GM04504 (cell line): Measurements from ENCODE around the gene ACOXL.

Source experiments
- DNase-seq: peaks from one replicate; pipeline ENCODE4 v3.0.0-alpha.2; 2012; ENCODE audit warnings: low read depth

The ACOXL gene

DNA sequence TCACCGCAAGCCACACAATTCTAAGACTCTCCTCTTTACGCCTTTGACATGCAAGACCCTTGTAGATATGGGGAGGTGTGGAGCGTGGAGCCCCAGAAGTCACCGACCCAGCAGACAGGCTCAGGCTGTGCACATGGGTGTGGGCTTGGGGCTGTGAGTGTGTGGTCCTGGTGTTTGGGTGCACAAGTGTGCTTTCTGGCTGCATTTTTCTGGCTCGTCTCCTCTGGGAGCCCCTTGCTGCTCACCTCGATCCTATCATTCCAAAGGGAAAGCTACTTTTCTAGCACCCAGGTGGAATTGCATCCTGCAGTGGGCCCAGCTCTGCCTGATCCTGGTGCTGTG, 143.0 kb downstream of the ACOXL start:
- no peak for DNase-seq

DNA sequence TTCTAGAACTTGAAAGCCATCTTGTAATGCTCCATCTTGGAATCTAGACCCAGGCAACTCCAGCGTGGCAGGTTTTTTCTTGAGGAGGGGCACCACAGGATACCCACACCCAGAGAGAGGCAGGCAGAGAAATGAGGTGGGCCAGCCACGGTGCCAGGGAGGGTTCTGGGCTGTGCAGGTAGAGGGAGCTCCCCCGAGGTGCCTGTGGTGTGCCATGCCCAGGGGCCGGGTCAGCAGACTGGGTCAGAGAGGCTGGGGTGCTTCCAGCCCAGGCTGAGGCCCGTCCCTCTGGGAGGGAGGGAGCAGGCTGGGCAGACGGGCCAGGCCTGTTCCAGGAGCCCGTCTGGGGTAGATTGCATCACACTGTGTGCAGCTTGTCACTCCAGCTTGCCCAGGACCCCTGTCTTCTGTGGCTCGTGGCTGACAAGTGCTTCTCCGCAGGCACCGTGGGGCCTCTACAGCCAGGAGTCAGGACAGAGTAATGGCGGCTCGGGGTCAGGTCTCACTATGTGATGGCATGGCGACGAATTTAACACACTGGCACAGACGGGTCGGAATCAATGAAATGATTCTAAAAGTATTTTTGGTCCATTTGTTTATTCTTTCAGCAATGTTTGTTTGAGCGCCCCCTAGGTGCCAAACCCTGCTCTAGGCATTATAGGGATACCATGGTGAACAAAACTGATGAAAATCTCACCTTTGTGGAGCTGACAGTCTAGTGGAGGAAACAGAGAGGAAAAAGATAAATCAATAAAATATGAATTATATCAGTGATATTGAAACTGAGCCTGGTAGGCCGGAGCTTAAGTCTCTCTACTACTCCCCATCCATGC, 144.0 kb downstream of the ACOXL start:
- DNase-seq, result no peak

DNA sequence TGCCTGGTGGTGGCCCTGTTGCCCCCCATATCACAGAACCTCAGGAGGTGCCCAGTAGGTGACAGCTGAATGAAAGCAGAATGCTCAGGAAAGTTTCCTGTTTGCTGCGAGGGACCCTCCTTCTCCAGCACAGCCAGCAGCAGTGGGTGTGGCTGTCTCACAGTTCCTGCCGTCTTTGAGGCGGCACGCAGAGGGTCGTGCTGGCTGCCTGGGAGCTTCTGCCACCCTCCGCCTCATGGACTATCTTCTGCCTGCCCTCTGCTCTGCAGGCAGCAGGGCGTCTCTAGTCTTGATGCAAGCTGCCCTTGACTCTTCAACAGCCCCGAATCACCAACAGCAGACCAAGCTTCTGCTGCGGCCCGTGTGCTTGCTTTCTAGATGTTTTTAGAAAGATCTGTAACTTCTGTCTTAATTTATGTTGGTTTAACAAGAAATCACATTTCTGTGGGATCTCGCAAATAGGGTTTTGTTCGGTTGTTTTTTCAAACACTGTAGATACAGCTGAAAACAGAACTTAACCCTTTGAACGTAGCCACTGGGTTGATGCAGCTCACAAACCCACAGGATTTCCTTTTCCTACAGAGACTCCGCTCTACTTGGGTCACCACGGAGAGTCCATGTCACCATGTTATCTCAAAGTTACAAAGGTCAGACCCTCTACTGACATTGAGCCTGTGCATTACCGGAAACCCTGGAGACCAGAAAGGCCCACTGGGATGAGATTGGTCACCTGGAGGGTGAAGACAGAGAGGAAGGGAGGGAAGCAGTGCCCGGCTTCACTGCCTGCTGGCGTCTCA, 144.9 kb downstream of the ACOXL start:
- no peak for DNase-seq

DNA sequence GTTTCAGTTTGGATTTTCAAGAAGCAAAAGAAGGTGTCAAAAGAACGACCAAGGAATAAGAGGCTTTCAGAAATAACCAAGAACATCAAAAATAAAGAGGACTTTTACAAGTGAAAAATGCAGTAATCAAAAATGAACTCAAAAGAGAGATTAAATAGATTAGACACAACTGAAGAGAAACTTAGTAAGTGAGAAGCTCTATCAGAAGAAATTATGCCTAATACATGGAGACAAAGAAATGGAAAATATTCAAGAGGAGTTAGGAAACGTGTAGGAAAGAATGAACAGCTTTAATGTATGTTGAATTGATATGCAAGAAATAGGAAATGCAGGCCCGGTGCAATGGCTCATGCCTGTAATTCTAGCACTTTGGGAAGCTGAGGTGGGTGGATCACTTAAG, 145.8 kb downstream of the ACOXL start:
- no peak for DNase-seq

DNA sequence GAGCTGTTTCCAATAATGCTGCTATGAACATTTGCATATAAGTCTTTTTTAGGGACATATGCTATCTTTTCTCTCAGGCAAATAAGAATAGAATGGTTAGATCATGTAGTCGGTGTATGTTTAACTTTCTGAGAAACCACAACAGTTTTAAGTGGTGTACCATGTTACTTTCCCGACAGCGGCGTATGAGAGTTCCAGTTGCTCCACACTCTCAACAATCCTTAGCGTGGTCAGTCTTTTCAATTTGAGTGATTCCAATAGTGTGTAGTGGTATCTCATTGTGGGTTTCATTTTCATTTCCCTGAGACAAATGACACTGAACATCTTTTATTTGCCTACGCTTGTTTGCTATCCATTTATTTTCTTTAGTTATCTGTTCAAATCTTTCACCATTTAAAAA, 149.5 kb downstream of the ACOXL start:
- no peak for DNase-seq

DNA sequence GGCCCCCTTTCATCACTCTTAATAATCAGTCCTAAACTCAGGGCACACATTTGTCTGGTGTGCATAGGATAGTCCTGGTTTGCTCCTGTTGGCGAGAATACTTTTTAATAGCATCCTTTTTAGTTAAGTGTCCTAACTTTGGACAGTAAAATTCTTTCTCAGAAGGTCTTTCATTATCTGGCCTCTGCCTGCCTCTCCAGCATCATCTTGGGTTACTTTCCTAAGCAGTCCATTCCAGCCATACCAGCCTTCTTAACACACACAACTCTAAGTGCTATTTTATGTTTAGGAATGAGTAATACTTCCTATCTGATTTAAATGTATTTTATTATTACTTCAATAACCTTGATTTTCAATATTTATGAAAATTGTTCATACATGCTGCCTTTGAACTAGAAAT, 151.0 kb downstream of the ACOXL start:
- DNase-seq, result no peak

DNA sequence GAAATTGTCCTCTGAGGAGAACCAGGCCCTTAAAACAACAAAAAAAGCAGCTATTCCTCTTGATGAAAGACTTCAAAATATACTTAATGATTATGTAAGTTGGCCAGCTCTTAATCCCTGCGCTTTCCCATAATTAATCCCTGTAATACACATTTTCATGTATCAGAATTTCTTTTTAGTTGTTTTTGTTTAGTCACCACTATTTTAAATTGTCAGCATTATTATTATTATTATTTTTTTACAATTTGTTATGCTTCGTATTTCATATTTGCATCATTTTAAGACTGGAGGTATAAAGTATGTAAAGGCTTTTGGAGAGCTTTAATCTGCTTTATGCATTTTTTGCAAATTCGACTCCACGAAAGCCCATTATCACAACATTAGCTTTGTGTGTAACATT, 152.9 kb downstream of the ACOXL start:
- DNase-seq, result no peak

DNA sequence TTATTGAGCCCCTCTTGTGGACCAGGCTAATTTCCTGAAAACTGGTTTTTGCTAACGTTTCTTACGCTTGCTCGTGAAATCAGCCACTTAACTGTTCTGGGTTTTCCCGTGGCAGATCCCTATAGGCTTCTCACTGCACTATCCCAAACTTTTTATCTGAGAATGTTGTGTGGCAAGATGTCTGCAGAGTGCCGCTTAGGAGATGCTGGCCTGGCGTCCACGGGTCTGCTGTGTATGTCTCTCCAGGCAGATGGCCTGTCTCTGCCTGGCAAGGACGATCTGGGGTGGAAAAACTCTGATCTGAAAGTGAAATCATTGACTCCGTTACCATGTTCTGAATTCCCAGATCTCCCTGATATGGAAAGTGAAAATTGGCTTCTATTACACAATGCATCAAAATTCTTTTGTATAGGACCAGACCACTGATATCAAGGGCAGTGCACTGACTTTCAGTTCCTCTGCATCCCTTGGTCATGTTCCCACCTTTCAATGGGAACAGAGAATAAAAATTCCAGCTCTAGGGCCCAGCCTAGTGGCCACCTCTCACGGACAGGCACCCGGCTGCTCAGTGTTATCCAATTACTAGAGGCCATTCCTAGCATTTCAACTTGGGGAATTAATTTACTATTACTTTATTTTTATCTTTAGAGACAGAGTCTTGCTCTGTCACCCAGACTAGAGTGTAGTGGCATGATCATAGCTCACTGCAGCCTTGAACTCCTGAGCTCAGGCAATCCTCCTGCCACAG, 154.6 kb downstream of the ACOXL start:
- no peak for DNase-seq

DNA sequence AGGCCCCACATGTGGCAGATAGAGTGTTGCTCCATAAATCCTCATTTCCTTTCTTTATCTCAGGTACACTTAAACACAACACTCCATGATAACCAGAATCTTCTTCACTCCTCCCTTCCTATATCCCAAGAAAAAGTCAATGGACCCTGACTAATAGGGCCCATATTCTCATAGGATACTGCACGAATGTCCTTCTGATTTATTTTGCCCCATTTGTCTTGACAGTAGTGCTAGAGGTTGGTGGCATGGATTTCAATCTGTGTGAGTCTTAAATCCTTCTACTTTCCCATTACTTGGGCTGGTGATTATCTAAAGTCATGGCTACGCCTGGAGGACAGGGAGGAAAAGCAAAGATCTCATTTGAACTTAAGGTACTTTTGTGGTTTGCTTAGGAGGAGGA, 156.0 kb downstream of the ACOXL start:
- DNase-seq, result no peak

DNA sequence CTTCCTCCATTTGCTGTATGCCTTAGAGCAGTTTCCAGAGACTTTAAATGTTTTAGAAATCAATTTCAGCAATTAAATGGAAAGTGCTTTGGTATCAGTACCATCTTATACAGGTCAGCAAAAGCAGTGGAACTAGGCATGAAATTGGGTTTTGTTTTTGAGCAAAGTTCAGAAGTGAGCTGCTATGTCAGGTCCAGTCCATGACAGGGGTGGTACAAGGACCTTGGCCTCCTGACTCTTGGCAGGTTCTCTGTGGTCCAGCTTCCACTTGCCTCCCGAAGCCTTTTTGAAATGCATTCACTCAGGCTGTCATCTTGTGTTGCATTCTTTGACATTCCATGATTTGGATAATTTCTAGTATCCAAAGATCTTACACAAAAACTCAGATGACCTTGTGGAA, 159.3 kb downstream of the ACOXL start:
- DNase-seq, result no peak

DNA sequence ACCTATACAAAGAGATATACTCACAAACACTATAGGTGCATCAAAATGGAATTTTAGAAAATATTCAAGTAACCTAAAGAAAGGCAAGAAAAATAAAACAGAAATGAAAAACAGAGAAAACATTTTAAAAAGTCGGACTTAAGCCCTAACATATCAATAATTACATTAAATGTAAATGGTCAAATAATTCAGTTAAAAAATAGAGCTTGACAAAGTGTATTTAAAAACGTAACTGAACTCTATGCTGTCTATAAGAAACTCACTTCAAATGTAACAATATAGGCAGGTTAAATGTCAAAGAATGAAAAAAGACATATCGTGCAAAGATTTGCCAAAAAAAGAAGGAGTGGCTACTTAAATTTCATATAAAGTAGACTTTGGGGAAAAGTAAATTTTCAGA, 163.9 kb downstream of the ACOXL start:
- no peak for DNase-seq

DNA sequence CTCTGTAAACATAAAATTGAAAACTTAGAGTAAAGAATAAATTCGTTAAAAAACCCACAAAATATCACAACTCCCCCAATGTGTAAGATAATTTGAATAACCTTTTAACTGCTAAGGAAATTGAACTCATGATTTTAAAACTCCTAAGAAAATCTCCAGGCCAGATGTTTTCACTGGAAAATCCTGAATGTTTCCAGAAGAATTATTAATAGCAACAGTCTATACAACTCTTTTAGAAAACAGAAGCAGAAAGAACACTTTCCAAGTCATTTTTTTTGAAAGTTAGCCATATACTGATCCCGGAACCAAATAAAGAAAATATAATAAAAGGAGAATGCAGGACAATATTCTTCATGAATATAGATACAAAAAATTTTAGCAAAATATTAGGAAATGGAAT, 165.6 kb downstream of the ACOXL start:
- no peak for DNase-seq

DNA sequence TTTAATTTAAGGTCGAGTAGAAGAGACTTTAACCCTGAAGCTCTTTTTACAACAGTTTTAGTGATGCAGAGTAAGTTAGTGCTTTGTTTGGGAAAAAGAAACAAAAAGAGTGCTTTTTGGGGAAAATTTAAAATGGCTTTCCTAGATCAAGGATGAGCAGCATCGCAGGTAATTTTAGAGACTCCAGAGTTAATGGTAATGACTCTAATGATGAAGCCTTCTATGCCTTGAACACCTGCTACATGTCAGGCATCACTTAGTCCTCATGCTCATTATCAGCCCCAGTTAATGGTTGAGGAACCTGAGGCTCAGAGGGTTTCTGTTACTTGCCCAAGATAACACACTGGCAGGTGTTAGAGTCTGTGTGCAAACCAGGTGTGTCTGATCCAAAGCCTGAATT, 167.8 kb downstream of the ACOXL start:
- DNase-seq, result no peak

DNA sequence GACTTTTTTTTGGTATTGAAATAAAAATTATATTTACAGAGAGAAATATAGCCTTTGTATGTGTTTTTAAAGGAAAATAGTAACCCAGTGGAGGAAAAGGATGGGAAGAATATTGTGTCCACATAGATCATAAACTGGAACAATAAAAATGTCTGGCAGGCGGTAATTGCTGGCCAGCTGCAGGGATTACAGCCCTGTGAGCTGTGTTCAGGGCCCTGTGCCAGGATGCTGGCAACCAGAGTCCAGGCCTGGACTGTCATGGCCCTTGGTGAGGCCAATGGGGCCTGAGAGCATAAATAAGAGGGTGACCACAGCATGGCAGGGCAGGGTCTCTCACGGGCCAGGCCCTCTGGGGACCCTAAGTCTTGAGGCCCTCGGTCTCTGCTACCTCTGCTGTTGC, 171.2 kb downstream of the ACOXL start:
- DNase-seq, result peak; percentile 5

DNA sequence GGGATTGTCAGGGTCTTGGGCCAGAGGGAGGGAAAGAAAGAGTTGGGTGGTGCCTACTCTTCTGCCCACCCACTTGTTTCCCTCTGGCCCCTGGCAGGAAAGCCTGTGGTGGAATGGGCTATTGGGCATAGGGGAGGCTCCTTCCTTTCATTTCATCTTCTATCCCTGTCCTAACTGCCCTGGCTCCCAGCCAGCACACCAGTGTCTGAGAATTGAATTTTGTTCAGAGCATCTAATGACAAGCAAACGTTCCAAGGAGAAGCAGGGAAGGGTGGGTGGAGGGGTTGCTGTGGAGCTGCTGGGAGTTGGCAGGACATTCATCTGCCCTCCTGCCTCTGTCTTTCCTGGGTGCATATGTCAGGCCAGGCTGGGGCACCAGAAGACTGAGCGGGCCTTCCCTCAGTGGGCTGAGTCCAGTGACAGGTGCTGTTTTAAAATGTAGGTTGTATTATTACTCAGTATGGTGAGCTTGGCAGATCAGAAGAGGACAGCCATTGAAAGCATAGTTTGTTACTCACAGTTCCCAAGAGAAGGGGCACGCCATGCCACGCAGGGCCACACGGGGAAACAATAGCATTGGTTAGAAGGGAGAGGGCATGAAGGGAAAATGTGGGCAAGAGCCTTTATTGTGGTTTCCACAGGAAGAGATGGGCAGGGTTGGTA, 171.9 kb downstream of the ACOXL start:
- DNase-seq, result no peak

DNA sequence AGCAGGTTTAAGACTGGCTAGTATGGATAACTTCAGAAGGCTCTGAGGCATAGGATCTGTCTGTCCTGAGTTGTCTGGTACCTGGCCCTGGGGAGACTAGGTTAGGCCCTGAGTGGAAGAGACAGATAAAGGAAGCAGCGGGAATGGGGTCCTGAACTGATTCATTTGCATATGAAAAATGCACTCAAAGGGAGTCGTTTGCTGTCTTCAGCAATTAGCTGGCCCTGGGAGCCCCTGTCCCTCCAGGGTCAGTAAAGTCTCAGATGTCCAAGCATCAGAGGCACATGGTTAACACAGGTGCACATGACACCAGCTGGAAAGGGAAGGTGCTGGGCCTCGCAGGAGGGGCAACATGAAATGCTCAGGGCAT, 172.4 kb downstream of the ACOXL start:
- DNase-seq, result no peak

DNA sequence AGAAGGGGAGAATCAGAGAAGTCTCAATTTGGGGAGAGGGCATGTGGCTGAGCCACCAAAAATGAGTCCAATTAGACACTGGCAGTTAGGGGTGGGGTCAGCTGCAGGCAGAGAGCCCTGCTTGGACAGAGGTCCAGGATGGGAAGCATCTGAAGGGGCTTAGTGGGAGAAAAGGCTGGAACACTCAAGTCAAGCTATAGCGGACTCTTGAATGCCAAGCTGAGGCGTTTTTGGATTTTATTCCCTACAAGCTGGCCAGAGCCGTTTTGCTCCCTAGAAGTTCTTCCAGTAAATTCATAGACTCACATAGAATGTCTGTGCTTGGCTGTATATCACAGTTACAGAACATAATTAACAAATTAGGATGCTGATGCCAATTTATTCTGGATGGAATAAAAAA, 172.8 kb downstream of the ACOXL start:
- DNase-seq, result no peak

DNA sequence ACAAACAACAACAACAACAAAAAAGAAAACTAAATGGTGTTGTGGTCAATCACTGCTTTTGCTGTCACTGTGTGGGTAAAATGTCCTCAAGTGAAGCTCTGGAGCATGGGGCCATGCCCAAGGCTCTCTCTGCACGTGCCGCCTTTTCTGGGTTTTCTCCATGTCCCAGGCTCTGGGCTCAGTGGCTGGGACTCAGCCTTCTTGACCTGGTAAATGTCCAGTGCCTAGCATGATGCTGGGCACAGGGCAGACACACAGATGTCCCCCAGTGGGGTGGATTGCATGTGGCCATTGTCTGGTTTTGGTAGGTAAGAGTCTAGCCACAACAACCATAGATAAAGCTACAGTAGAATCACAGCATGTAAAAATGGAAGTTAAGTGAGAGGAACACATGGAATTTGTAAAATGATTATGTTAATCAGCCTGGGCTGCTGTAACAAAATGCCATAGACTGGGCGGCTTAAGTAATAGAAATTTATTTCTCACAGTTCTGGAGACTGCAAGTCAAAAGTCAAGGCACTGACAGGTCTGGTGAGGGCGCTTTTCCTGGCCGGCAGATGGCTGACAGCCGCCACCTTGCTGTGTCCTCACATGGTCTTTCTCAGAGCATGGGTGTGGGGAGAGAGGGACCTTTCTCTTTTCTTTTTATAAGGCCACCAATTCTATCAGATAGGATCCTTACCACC, 174.4 kb downstream of the ACOXL start:
- DNase-seq, result no peak

DNA sequence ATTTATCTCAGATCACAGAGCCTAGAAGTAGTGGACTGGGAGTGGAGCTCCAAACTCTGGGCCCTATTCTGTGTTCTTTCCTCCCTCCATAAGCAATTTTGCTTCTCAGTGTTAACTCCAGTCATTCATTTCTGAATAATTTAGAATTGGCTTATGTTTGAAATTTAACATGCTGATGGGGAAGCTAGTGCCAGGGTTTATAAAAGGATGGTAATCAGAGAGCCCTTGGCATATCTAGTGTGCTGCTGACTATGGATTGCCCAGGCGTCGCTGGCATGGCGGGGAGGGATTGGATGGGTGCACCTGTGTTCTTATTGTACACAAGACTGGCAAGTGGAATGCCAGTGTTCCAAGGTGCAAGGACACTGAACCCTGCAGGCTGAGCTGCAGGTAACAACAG, 177.1 kb downstream of the ACOXL start:
- no peak for DNase-seq

DNA sequence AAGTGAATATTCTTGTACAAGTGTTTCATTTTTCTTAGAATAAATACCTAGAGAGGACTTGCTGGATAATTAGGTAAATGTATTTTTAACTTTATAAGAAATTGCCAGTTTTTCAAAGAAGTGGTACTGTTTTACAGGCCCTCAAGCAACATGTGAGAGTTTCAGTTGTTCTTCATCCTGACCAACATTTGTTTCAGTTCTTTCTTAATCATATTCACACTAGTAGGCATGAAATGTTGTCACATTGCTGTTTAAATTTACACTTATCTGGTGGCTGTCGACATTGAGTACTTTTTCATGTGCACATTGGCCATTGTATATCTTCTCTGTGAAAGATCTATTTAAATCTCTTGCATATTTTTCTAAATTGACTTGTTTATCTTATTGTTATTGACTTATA, 178.1 kb downstream of the ACOXL start:
- no peak for DNase-seq

DNA sequence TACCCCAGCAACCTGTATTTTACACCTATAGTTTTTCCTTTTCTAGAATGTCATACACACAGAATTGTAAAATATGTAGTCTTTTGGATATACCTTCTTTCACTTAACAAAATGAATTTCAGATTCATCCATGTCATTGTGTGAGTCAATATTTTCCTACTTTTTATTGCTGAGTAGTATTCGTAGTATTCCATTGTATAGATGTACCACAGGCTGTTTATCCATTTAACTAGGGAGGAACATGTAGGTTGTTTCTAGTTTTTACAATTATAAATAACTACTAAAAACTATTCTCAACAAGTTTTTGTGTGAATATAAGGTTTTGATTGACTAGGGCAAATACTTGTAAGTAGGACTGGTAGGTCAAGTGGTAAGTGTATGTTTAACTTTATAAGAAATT, 187.4 kb downstream of the ACOXL start:
- no peak for DNase-seq

DNA sequence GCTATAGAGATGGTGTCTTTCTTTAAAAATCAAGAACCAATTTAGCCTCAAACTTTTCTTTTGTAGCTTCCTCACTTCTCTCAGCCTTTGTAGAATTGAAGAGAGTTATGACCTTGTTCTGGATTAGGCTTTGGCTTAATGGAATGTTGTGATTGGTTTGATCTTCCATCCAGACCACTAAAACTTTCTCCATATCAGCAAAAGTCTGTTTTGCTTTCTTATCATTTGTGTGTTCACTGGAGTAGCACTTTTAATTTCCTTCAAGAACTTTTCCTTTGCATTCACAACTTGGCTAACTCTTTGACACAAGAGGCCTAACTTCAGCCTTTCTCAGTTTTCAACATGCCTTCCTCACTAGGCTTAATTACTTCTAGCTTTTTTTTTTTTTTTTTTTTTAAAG, 193.1 kb downstream of the ACOXL start:
- no peak for DNase-seq
